ENCODE measurements around the gene HECTD2.

Gene HECTD2

DNA sequence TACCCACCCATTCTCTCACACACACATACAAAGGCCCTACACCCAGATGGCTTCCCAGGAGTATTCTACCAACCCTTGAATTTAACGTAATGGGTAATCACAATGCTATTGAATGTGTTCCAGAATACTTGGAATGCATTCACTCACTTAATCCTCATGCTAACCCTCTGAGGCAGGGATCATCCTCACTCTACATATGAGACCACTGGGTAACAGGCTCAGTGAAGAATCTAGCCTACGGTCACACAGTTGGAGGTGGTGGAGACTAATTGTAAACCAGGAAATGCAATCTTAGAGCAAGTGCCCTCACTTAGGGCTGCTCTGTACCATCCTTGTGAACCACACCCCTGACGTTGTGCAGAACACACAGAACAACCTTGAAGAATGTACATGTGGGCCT lies 135.2 kb downstream of the HECTD2 start:
- peak; percentile 0 for DNase-seq

DNA sequence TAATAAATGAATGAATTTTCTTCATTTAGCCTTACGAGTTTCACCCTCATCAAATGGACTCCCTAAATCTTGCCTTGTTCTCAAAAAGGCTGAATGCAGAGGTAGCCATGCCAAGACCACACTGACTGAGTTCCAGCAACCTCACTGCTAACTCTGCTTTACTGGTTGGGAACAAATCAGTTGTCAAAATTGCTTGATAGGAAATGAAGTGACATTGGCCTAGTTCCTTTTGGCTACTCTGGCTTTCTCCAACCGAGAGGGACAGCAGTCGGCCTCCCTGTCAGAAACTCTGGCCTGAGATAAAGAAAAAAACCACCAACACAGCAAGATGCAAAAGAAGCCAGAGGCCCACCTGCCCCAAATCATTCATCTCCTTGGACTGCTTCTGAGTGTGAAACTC lies 135.7 kb downstream of the HECTD2 start:
- no peak for DNase-seq

GRCh38 chr10:91549262-91549661 lies 139.1 kb downstream of the HECTD2 start:
- no peak for DNase-seq

GRCh38 chr10:91550021-91550420 lies 139.9 kb downstream of the HECTD2 start:
- no peak for DNase-seq

DNA sequence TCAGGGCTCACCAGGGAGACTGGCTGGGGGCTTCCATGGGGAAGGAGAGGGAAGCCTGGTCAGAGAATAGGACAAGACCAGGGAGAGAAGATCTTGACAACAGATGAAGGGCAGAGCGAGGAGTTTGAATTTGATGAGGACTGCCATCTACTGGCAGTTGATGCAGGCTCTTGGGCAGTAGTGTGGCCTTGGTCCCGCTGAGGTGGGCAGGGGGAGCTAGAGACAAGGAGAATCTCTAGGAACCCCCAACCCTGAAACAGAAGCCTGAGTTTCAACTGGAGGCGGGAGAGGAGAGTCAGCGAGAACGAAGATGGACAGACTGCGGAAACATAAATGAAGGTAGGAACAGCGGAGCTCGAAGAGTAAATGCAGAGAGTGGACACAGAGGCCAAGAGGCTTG lies 141.7 kb downstream of the HECTD2 start:
- DNase-seq, result peak; percentile 14

- DNase-seq, result peak; percentile 1
These were observed 142.3 kb downstream of the HECTD2 start for GRCh38 chr10:91552274-91553095.

- no peak for DNase-seq
These were observed 145.3 kb downstream of the HECTD2 start for GRCh38 chr10:91555455-91555854.

DNA sequence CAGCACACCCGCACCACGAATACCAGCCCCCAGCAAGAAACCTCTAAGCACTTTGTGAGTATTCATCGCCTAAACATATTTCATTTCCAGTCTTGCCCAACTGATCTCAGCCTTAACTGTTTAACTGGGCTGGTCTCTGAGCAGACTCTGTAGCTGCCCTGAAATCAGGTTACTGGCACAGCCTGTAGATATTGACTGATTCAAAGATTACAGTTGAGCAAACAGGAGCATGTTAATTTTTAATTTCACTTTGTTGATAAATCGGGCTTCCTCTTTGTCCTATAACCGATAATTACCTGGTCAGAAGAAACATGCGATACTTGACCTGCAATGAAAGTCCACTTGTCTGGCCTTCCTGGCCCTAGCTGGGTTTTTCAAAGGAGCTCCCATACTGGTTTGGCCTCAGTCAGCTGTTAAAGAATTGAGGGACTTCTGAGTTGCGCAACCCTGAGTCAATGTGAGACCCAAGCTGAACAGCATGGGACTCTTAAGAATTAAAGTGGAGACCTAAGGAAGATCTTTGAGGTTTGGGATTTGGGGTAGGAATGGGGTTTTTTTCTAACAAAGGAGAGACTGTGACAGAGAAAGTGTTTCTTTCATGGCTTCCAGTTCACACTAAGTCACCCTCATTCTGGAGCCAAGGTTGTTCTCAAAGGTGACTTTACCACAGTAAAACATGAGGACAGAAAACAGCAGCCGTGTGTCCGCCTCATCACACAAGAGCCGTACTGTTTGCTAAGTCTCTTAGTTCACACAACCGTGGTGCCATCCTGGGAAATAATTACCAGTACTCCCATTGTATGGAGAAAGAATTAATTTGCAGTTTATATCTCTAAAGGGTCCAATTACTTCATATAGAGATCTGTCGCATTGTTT lies 146.8 kb downstream of the HECTD2 start:
- no peak for DNase-seq

GRCh38 chr10:91557651-91558111 lies 147.5 kb downstream of the HECTD2 start:
- no peak for DNase-seq

DNA sequence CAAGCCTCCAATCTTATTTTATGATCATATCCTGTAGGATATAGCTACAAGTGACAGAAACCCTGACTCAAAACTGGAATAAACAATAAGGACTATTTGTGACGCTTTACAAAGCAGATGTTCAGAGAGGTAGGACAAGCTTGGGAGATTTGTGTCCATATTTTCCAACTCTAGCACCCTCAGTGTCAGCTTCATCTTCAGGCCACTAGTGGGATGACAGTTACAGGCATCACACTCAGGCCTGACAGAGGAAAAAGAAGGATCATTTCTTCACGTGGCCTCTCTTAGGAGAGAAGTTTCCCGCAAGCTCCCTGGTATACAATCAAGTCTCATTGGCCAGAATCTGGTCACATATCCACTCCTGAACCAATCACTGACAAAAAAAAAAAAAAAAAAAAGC lies 148.3 kb downstream of the HECTD2 start:
- DNase-seq, result no peak

DNA sequence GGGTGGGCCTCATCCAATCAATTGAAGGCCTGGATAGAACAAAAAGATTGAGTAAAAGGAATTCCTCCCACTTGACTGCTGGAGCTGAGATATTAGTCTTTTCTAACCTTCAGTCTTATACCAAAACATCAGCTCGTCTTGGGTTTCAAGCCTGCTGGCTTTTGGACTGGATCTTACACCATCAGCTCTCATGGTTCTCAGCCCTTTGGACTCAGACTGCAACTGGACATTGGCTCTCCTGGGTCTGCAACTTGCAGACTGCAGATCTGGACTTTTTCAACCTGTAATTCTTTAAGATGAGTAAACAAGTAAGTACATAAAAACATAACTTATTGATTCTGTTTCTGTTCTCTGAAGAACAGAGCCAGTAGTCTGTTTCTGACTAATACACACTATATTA lies 149.0 kb downstream of the HECTD2 start:
- no peak for DNase-seq

DNA sequence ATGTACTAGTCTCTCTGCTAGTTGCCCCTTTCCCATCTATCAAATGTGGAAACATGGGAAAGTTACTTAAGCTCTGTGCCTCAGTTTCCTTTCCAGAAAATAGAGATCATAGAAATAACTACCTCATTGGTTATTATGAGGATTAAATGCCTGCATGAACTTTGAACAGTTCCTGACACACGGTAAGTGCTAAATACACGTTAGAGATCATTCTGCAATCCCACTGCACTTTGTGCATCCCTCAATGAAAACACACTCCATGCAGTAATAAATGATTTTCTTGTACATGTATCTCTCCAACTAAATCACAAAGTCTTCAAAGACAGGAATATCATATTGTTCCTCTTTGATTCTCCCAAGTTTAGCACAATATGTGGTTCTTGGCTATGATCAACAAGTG lies 149.6 kb downstream of the HECTD2 start:
- DNase-seq, result no peak

DNA sequence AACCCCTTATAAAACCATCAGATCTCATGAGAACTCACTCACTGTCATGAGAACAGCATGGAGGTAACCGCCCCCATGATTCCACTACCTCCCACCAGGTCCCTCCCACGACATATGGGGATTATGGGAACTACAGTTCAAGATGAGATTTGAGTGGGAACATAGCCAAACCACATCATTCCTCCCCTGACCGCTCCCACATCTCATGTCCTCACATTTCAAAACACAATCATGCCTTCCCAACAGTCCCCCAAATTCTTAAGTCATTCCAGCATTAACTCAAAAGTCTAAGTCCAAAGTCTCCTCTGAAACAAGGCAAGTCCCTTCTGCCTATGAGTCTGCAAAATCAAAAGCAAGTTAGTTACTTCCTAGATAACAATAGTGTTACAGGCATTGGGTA lies 150.7 kb downstream of the HECTD2 start:
- DNase-seq, result peak; percentile 85

GRCh38 chr10:91562839-91563581 lies 152.9 kb downstream of the HECTD2 start:
- DNase-seq, result no peak

- DNase-seq, result no peak
These were observed 153.9 kb downstream of the HECTD2 start for GRCh38 chr10:91564026-91564425.
